ENCODE measurements around the gene ERBB3. TPM values are rescaled to one million over a fixed set of nuclear protein-coding genes. Genes with fewer than 3 reads are reported as not detected.
A peak's percentile ranks its signal among the peaks of the same experiment; 100 is the strongest.

The ERBB3 gene
- total RNA-seq, 1 donor from 2014 or later = 144 TPM

GRCh38 chr12:56143870-56144269, 63.9 kb downstream of the ERBB3 start:
- H3K27me3 Mint-ChIP-seq (ENCODE audit: low read depth) = no peaks in the 10 kb centered on the region
- no peaks in the 10 kb centered on the region for H3K9me3 Mint-ChIP-seq
- peaks cover 34% of the 10 kb centered on the region for H3K36me3 Mint-ChIP-seq (ENCODE audit: low read depth)
- TF ChIP-seq, protein P1, sequence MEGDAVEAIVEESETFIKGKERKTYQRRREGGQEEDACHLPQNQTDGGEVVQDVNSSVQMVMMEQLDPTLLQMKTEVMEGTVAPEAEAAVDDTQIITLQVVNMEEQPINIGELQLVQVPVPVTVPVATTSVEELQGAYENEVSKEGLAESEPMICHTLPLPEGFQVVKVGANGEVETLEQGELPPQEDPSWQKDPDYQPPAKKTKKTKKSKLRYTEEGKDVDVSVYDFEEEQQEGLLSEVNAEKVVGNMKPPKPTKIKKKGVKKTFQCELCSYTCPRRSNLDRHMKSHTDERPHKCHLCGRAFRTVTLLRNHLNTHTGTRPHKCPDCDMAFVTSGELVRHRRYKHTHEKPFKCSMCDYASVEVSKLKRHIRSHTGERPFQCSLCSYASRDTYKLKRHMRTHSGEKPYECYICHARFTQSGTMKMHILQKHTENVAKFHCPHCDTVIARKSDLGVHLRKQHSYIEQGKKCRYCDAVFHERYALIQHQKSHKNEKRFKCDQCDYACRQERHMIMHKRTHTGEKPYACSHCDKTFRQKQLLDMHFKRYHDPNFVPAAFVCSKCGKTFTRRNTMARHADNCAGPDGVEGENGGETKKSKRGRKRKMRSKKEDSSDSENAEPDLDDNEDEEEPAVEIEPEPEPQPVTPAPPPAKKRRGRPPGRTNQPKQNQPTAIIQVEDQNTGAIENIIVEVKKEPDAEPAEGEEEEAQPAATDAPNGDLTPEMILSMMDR (conservative IDR thresholded peaks at IDR 0.05) = no peak
- H3K4me1 Mint-ChIP-seq = no peaks in the 10 kb centered on the region
- peak overlapping the region; percentile 19 for H3K4me3 Mint-ChIP-seq
- no peak overlapping the region for H3K27ac Mint-ChIP-seq (ENCODE audit: unreplicated experiment)
- DNase-seq (ENCODE audit: low read depth, low spot score) = no peak

DNA sequence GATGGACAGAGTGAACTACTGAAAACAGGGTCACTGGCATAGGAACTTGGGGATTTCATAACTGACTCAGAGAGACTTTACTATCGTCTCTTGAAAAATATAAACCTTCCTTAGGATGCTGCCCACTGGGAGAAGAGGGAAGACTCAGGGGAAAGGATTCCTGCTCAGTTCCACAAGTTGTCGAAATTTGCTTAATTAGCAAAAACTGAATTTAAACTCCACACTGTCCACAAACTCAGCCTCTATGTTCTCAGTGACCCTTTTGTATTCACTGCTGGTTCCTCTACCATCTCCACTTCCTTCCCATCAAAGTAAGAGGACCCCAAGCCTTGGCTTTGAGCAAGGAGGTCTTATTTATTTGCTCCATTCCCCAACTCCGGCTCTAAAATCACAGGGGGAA, 65.3 kb downstream of the ERBB3 start:
- no peaks in the 10 kb centered on the region for H3K4me1 Mint-ChIP-seq
- TF ChIP-seq, protein P1 (conservative IDR thresholded peaks at IDR 0.05) = no peak
- H3K4me3 Mint-ChIP-seq = no peak overlapping the region
- H3K36me3 Mint-ChIP-seq (ENCODE audit: low read depth) = peaks cover 29% of the 10 kb centered on the region
- no peak overlapping the region for H3K27ac Mint-ChIP-seq (ENCODE audit: unreplicated experiment)
- H3K27me3 Mint-ChIP-seq (ENCODE audit: low read depth) = no peaks in the 10 kb centered on the region
- H3K9me3 Mint-ChIP-seq = no peaks in the 10 kb centered on the region
- DNase-seq (ENCODE audit: low read depth, low spot score) = no peak

DNA sequence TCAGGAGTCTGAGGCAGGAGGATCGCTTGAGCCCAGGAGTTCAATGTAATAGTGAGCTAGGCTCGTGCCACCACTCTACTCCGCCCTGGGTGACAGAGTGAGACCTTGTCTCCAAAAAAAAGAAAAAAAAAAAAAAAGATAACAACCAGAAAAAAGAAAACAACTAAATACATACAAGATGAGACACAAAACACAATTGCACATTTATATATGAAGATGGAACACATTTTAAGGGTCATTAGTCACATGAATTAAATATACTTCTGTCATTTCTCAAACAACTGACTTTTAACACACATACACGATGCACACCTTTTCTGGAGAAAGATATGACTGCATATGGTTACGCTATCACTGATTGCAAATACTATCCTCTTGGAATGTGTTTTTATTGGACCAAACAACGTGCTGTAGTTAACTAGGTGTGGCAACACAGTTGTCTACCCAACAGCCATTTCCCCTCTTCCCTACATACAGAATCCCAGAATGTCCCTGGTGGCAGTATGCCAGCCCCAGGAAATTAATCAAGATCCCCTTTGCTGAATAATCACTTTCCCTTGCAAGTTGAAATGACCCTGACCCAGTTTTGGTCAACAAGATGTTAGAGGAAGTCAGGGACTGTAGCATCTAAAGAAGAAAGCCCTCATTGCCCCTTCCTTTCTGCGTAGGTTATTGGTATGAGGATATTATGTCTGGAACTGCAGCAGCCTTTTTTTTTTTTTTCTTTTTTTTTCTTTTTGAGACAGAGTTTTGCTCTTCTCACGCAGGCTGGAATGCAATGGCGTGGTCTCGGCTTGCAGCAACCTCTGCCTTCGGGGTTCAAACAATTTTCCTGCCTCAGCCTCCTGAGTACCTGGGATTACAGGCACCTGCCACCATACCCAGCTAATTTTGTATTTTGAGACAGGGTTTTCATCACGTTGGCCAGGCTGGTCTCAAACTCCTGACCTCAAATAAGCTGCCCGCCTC, 66.8 kb downstream of the ERBB3 start:
- Mint-ChIP-seq H3K36me3 (ENCODE audit: low read depth) (peaks cover 19% of the 10 kb centered on the region), H3K4me3 (peak overlapping the region; percentile 52), H3K27ac (ENCODE audit: unreplicated experiment) (no peak overlapping the region), H3K27me3 (ENCODE audit: low read depth) (no peaks in the 10 kb centered on the region), H3K9me3 (no peaks in the 10 kb centered on the region), H3K4me1 (peaks cover 9% of the 10 kb centered on the region)
- TF ChIP-seq, protein P1 (conservative IDR thresholded peaks at IDR 0.05) = no peak
- no peak for DNase-seq (ENCODE audit: low read depth, low spot score)

DNA sequence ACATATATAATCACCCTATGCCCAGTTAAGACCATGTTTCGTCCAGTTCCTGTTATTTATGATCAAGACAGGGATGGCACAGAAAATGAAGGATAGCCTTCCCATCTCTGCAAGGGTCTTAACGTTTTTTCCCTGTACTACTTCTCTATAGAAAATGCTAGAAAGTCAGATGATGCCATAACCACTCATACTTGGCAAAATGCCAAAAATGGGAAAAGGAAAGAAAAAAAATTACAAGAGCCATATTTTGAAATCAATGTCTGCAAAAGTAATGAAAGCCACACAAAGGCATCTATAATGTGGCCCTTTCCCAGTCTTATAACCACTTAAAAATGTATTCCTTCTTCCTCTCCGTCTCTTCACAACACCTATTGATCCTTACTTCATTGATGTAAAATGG, 70.6 kb downstream of the ERBB3 start:
- peaks cover 44% of the 10 kb centered on the region for H3K4me1 Mint-ChIP-seq
- H3K27me3 Mint-ChIP-seq (ENCODE audit: low read depth) = no peaks in the 10 kb centered on the region
- peaks cover 5% of the 10 kb centered on the region for H3K36me3 Mint-ChIP-seq (ENCODE audit: low read depth)
- TF ChIP-seq, protein P1 (conservative IDR thresholded peaks at IDR 0.05) = no peak
- peak overlapping the region; percentile 98 for H3K4me3 Mint-ChIP-seq
- H3K9me3 Mint-ChIP-seq = no peaks in the 10 kb centered on the region
- DNase-seq (ENCODE audit: low read depth, low spot score) = no peak
- no peak overlapping the region for H3K27ac Mint-ChIP-seq (ENCODE audit: unreplicated experiment)

DNA sequence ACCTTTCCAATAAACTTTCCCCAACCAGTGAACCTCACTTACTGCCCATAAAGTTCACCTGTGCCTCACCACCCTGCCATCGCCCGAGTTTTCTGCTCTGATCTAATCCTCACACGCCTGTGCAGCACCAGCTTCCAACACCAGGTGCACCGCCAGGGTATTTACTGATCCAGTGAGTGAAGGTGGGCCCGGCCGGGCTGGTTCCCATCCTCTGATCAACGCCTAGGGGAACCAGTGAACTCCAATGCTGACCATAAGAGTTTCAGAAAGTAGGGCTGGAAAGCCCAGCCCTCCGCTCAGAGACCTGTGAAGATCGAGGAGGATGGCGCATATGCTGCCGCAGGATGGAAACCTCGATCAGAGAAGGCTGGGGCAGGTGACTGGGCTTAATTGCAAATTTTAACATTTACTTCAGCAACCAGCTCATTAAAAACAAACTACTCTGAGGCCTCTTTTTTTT, 71.7 kb downstream of the ERBB3 start:
- DNase-seq (ENCODE audit: low read depth, low spot score) = no peak
- Mint-ChIP-seq H3K4me1 (peaks cover 46% of the 10 kb centered on the region), H3K9me3 (no peaks in the 10 kb centered on the region), H3K27ac (ENCODE audit: unreplicated experiment) (peak overlapping the region; percentile 94), H3K27me3 (ENCODE audit: low read depth) (no peaks in the 10 kb centered on the region), H3K36me3 (ENCODE audit: low read depth) (peaks cover 7% of the 10 kb centered on the region), H3K4me3 (peak overlapping the region; percentile 98)
- TF ChIP-seq, protein P1 (conservative IDR thresholded peaks at IDR 0.05) = peak; percentile 65
